Placental pericyte (primary cell): ENCODE results near the gene FERMT1. TPM values are rescaled to one million over a fixed set of nuclear protein-coding genes. Genes with fewer than 3 reads are reported as not detected.

Experiments
- total RNA-seq: library from RNA; depleted of rRNA; stranded (reverse); fragments of >200 nt; gene quantifications from 2 replicates; pipeline ENCODE4 v1.2.3, GENCODE V29; 2012

The FERMT1 gene, protein sequence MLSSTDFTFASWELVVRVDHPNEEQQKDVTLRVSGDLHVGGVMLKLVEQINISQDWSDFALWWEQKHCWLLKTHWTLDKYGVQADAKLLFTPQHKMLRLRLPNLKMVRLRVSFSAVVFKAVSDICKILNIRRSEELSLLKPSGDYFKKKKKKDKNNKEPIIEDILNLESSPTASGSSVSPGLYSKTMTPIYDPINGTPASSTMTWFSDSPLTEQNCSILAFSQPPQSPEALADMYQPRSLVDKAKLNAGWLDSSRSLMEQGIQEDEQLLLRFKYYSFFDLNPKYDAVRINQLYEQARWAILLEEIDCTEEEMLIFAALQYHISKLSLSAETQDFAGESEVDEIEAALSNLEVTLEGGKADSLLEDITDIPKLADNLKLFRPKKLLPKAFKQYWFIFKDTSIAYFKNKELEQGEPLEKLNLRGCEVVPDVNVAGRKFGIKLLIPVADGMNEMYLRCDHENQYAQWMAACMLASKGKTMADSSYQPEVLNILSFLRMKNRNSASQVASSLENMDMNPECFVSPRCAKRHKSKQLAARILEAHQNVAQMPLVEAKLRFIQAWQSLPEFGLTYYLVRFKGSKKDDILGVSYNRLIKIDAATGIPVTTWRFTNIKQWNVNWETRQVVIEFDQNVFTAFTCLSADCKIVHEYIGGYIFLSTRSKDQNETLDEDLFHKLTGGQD
- total RNA-seq: 0.88 and 7.3 TPM in 2 replicates

DNA sequence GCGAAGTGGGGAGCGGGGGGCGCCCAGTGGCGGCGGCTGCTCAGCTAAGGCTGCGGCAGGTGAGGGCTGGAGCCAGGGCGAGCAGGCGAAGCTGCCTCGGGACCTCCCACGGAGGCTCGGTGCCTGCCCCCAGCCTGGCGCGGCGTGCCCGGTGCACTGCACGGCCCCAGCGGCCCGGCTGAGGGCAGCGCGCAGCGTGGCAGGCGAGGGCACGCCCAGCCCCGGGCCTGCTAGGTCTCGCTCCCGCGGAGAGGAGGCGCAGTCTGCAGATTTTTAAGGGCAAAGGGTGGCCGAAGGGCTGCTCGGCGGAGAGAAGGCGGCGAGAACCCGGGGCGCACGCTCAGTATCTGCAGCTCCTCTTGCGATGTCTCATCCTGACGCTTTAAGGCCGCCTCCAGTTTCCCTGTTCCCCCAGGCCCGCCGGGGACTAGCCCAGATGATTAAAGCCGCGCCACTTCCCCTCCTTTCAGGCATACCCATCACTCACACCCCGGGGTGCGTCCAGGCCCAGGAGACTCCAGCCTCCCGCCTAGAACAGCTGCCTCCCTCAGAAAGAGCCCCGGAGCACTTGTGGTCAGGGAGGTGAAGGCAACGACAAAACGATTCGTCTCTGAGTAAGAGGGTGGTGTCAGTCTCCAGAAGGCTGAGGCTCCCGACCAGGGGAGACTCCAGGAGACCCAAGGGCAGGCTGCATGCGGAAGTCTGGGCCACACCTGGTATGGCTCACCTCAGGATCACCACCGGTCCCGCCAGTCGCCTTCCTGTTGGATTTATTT lies at the start of gene FERMT1:
Gene FERMT1 (minus strand): TSS at position 158 of the 776 bp plus-strand sequence. CDS start 3,476 bp downstream, outside the sequence.

GRCh38 chr20:6053776-6054688 lies 68.8 kb downstream of the FERMT1 start, which contains the start of gene LRRN4:
Gene LRRN4 (minus strand): TSS chr20:6054060. CDS start chr20:6052799, 1,261 bp downstream.

Other genes with a start within 250 kb of the FERMT1 start
- 0.14 and 0.22 TPM in 2 replicates for gene CHGB, start 211.5 kb downstream of the FERMT1 start, total RNA-seq
- gene TRMT6, start 172.5 kb downstream of the FERMT1 start, total RNA-seq: 7.0 and 13.3 TPM in 2 replicates
- gene MCM8, start 172.4 kb downstream of the FERMT1 start, total RNA-seq: 1.8 and 24.2 TPM in 2 replicates
- gene CRLS1, start 116.9 kb downstream of the FERMT1 start, total RNA-seq: 34.8 and 43.8 TPM in 2 replicates
- gene LRRN4, start 69.0 kb downstream of the FERMT1 start, total RNA-seq: 0.22 and 0.29 TPM in 2 replicates